Stimulated activated CD4-positive, alpha-beta T cell treated with anti-CD3 and anti-CD28 coated beads, Interleukin-4, amount 100 ng/mL, for 24 hours (primary cell): ENCODE measurements around the gene C1QTNF5.

ENCODE experiments used
- DNase-seq: peaks from one replicate; pipeline ENCODE4 v3.0.0-alpha.2; 2020

The C1QTNF5 gene

GRCh38 chr11:119316016-119316728, 24.5 kb downstream of the C1QTNF5 start:
- no peak for DNase-seq

- DNase-seq: peak; percentile 48
Observed at GRCh38 chr11:119315131-119316015, 25.3 kb downstream of the C1QTNF5 start.

GRCh38 chr11:119314726-119315125, 26.0 kb downstream of the C1QTNF5 start:
- no peak for DNase-seq

GRCh38 chr11:119310682-119311052, 30.0 kb downstream of the C1QTNF5 start:
- DNase-seq: no peak

- DNase-seq: no peak
Observed at GRCh38 chr11:119309953-119310681, 30.6 kb downstream of the C1QTNF5 start.

- no peak for DNase-seq
Observed at GRCh38 chr11:119309411-119309810, 31.3 kb downstream of the C1QTNF5 start.

GRCh38 chr11:119307974-119308373, 32.7 kb downstream of the C1QTNF5 start:
- DNase-seq: no peak

GRCh38 chr11:119307219-119307618, 33.5 kb downstream of the C1QTNF5 start:
- no peak for DNase-seq

GRCh38 chr11:119306373-119306890, 34.3 kb downstream of the C1QTNF5 start:
- no peak for DNase-seq

- no peak for DNase-seq
Observed at GRCh38 chr11:119305556-119306372, 34.9 kb downstream of the C1QTNF5 start.

GRCh38 chr11:119303227-119303718, 37.4 kb downstream of the C1QTNF5 start:
- DNase-seq: no peak

GRCh38 chr11:119300198-119300964, 40.3 kb downstream of the C1QTNF5 start:
- no peak for DNase-seq

- no peak for DNase-seq
Observed at GRCh38 chr11:119299416-119299815, 41.3 kb downstream of the C1QTNF5 start.

- DNase-seq: no peak
Observed at GRCh38 chr11:119298726-119299125, 42.0 kb downstream of the C1QTNF5 start.

GRCh38 chr11:119297938-119298337, 42.7 kb downstream of the C1QTNF5 start:
- no peak for DNase-seq

- no peak for DNase-seq
Observed at GRCh38 chr11:119295178-119295577, 45.5 kb downstream of the C1QTNF5 start.

- DNase-seq: no peak
Observed at GRCh38 chr11:119293461-119293860, 47.2 kb downstream of the C1QTNF5 start.

GRCh38 chr11:119290894-119291497, 49.7 kb downstream of the C1QTNF5 start:
- no peak for DNase-seq
